ENCODE results near the gene PTGIR.
A peak's percentile ranks its signal among the peaks of the same experiment; 100 is the strongest.

PTGIR gene

GRCh38 chr19:46607448-46607841 lies 17.4 kb downstream of the PTGIR start:
- peaks cover 53% of the 10 kb centered on the region; the same call in 1 of the 2 replicates for H3K36me3 ChIP-seq (ENCODE audit: insufficient read depth, low read length)

GRCh38 chr19:46606681-46607447 lies 18.0 kb downstream of the PTGIR start:
- Histone ChIP-seq H3K4me1 (ENCODE audit: insufficient read depth, low read length, poor library complexity, severe bottlenecking) (peaks cover 43% of the 10 kb centered on the region), H2AFZ (ENCODE audit: low read length) (no peak overlapping the region), H3K4me3 (ENCODE audit: low read length, poor library complexity, severe bottlenecking) (no peak overlapping the region), H3K36me3 (ENCODE audit: insufficient read depth, low read length) (peaks cover 53% of the 10 kb centered on the region; the same call in 1 of the 2 replicates), H3F3A (ENCODE audit: low read depth) (peaks cover 9% of the 10 kb centered on the region; the same call in 1 of the 2 replicates), H3K4me2 (ENCODE audit: low read depth, low read length, poor library complexity, severe bottlenecking) (no peak overlapping the region), H3K9me2 (replicated peaks; ENCODE audit: low read depth, low read length) (no peaks in the 10 kb centered on the region), H3K79me2 (ENCODE audit: insufficient read depth, low read length) (peaks cover 66% of the 10 kb centered on the region), H3K27me3 (ENCODE audit: insufficient read depth, low read length, poor library complexity, severe bottlenecking) (no peaks in the 10 kb centered on the region), H3K9me3 (ENCODE audit: insufficient read depth, low read depth, low read length) (no peaks in the 10 kb centered on the region), H3K9ac (ENCODE audit: low read depth, low read length, poor library complexity, severe bottlenecking) (no peak overlapping the region), H4K20me1 (ENCODE audit: insufficient read depth, low read length, poor library complexity, severe bottlenecking) (peaks cover 66% of the 10 kb centered on the region)
- no peak for TF ChIP-seq EZH2phosphoT487 (IDR thresholded peaks at IDR 0.05; ENCODE audit: borderline replicate concordance)
- TF ChIP-seq, protein P1, sequence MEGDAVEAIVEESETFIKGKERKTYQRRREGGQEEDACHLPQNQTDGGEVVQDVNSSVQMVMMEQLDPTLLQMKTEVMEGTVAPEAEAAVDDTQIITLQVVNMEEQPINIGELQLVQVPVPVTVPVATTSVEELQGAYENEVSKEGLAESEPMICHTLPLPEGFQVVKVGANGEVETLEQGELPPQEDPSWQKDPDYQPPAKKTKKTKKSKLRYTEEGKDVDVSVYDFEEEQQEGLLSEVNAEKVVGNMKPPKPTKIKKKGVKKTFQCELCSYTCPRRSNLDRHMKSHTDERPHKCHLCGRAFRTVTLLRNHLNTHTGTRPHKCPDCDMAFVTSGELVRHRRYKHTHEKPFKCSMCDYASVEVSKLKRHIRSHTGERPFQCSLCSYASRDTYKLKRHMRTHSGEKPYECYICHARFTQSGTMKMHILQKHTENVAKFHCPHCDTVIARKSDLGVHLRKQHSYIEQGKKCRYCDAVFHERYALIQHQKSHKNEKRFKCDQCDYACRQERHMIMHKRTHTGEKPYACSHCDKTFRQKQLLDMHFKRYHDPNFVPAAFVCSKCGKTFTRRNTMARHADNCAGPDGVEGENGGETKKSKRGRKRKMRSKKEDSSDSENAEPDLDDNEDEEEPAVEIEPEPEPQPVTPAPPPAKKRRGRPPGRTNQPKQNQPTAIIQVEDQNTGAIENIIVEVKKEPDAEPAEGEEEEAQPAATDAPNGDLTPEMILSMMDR (conservative IDR thresholded peaks at IDR 0.05; ENCODE audit: low read length): no peak

More at GRCh38 chr19:46607448-46607841, 17.4 kb downstream of the PTGIR start:
- H3K79me2 ChIP-seq (ENCODE audit: insufficient read depth, low read length): peaks cover 61% of the 10 kb centered on the region
- TF ChIP-seq, protein P1 (conservative IDR thresholded peaks at IDR 0.05; ENCODE audit: low read length): no peak
- TF ChIP-seq EZH2phosphoT487 (IDR thresholded peaks at IDR 0.05; ENCODE audit: borderline replicate concordance): no peak
- H2AFZ ChIP-seq (ENCODE audit: low read length): no peak overlapping the region
- H4K20me1 ChIP-seq (ENCODE audit: insufficient read depth, low read length, poor library complexity, severe bottlenecking): peaks cover 61% of the 10 kb centered on the region
- no peaks in the 10 kb centered on the region for H3K27me3 ChIP-seq (ENCODE audit: insufficient read depth, low read length, poor library complexity, severe bottlenecking)
- H3K4me3 ChIP-seq (ENCODE audit: low read length, poor library complexity, severe bottlenecking): no peak overlapping the region
- no peak overlapping the region for H3K4me2 ChIP-seq (ENCODE audit: low read depth, low read length, poor library complexity, severe bottlenecking)
- no peaks in the 10 kb centered on the region for H3K9me2 ChIP-seq (replicated peaks; ENCODE audit: low read depth, low read length)
- peaks cover 9% of the 10 kb centered on the region; the same call in 1 of the 2 replicates for H3F3A ChIP-seq (ENCODE audit: low read depth)
- no peaks in the 10 kb centered on the region for H3K9me3 ChIP-seq (ENCODE audit: insufficient read depth, low read depth, low read length)
- peaks cover 47% of the 10 kb centered on the region for H3K4me1 ChIP-seq (ENCODE audit: insufficient read depth, low read length, poor library complexity, severe bottlenecking)
- no peak overlapping the region for H3K9ac ChIP-seq (ENCODE audit: low read depth, low read length, poor library complexity, severe bottlenecking)

- Histone ChIP-seq H3K27me3 (ENCODE audit: insufficient read depth, low read length, poor library complexity, severe bottlenecking) (peaks cover 6% of the 10 kb centered on the region), H3K9me3 (ENCODE audit: insufficient read depth, low read depth, low read length) (no peaks in the 10 kb centered on the region), H3F3A (ENCODE audit: low read depth) (peaks cover 9% of the 10 kb centered on the region; the same call in 1 of the 2 replicates), H3K79me2 (ENCODE audit: insufficient read depth, low read length) (peaks cover 73% of the 10 kb centered on the region), H4K20me1 (ENCODE audit: insufficient read depth, low read length, poor library complexity, severe bottlenecking) (peaks cover 71% of the 10 kb centered on the region), H3K4me2 (ENCODE audit: low read depth, low read length, poor library complexity, severe bottlenecking) (peak overlapping the region; percentile 91), H3K4me1 (ENCODE audit: insufficient read depth, low read length, poor library complexity, severe bottlenecking) (peaks cover 36% of the 10 kb centered on the region), H2AFZ (ENCODE audit: low read length) (no peak overlapping the region), H3K9ac (ENCODE audit: low read depth, low read length, poor library complexity, severe bottlenecking) (no peak overlapping the region), H3K9me2 (replicated peaks; ENCODE audit: low read depth, low read length) (no peaks in the 10 kb centered on the region), H3K4me3 (ENCODE audit: low read length, poor library complexity, severe bottlenecking) (peak overlapping the region; percentile 100), H3K36me3 (ENCODE audit: insufficient read depth, low read length) (peaks cover 56% of the 10 kb centered on the region; the same call in 1 of the 2 replicates)
- TF ChIP-seq EZH2phosphoT487 (IDR thresholded peaks at IDR 0.05; ENCODE audit: borderline replicate concordance): no peak
- TF ChIP-seq, protein P1 (conservative IDR thresholded peaks at IDR 0.05; ENCODE audit: low read length): no peak
These were observed 18.9 kb downstream of the PTGIR start for GRCh38 chr19:46606019-46606418.
